Ascending aorta (tissue), 2 donors: ENCODE data around the gene SYT9. TPM values are rescaled to one million over a fixed set of nuclear protein-coding genes. Genes with fewer than 3 reads are reported as not detected.

Source experiments
- DNase-seq, 2 donors: peaks; one replicate each; pipeline ENCODE4 v3.0.0-alpha.2; 2019; ENCODE audit warnings: low spot score in 2 of 2
- H3K27ac ChIP-seq, 2 donors: fragments of 200-600 bp; sonication (generic); one replicate each; pipeline ENCODE4 v1.5.1; 2016 to 2017; ENCODE audit warnings: mild to moderate bottlenecking in 1 of 2
- H3K27me3 ChIP-seq: fragments of 200-600 bp; sonication (generic); one replicate; pipeline ENCODE4 v1.5.1; 2017
- H3K36me3 ChIP-seq, 2 donors: fragments of 200-600 bp; sonication (generic); one replicate each; pipeline ENCODE4 v1.5.1; 2016
- H3K4me1 ChIP-seq, 2 donors: fragments of 200-600 bp; sonication (generic); one replicate each; pipeline ENCODE4 v1.5.1; 2016 to 2017; ENCODE audit warnings: mild to moderate bottlenecking in 1 of 2
- H3K4me3 ChIP-seq, 2 donors: fragments of 200-600 bp; sonication (generic); one replicate each; pipeline ENCODE4 v1.5.1; 2016 to 2017; ENCODE audit warnings: mild to moderate bottlenecking in 1 of 2
- H3K9me3 ChIP-seq, 2 donors: fragments of 200-600 bp; sonication (generic); one replicate each; pipeline ENCODE4 v1.5.1; 2016
- intact Hi-C: fragments of 100-400 bp; cut with DNase I; formaldehyde crosslinking; loops from one replicate; pipeline ENCODE4 v1.15.1; 2023
- total RNA-seq: library from RNA; depleted of rRNA; stranded (reverse); fragments of >200 nt; gene quantifications from one replicate; pipeline ENCODE4 v1.1.0, GENCODE V29; 2016
- TF ChIP-seq, protein P1 (sequence below), 3 experiments: fragments of 200-600 bp in 2 of 3; fragments of 450-650 bp in 1 of 3; sonication (generic) in 2 of 3; IDR thresholded peaks; one replicate each; pipeline ENCODE4 v1.5.1; 2016 to 2019; ENCODE audit warnings: antibody characterized with exemption in 3 of 3, mild to moderate bottlenecking in 1 of 3, moderate library complexity in 1 of 3

Gene SYT9
- total RNA-seq, 1 donor from 2014 or later, result 3.1 TPM

DNA sequence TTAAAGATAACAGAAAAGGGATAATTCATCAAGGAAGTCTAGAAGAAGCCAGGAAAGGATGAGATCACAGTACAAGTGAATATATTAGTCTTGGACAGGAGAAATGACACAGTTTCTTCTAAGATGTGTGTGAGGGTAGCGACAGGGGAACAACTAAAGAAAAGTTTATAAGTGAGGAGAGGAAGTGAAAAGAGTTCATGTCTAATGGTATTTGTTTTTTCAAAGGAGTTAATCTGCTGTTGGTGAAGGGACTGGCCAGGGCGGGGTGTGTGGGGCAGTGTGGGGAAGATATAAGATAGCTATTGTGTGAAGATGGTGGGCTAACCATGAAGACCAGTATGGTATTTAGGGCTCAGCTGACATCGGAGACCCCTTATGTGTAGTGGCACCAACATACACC lies 254.5 kb downstream of the SYT9 start:
- DNase-seq, result no peak
- no peak overlapping the region for H3K4me3 ChIP-seq
- TF ChIP-seq, protein P1, sequence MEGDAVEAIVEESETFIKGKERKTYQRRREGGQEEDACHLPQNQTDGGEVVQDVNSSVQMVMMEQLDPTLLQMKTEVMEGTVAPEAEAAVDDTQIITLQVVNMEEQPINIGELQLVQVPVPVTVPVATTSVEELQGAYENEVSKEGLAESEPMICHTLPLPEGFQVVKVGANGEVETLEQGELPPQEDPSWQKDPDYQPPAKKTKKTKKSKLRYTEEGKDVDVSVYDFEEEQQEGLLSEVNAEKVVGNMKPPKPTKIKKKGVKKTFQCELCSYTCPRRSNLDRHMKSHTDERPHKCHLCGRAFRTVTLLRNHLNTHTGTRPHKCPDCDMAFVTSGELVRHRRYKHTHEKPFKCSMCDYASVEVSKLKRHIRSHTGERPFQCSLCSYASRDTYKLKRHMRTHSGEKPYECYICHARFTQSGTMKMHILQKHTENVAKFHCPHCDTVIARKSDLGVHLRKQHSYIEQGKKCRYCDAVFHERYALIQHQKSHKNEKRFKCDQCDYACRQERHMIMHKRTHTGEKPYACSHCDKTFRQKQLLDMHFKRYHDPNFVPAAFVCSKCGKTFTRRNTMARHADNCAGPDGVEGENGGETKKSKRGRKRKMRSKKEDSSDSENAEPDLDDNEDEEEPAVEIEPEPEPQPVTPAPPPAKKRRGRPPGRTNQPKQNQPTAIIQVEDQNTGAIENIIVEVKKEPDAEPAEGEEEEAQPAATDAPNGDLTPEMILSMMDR (IDR thresholded peaks at IDR 0.05), result no peak
- no peak overlapping the region for H3K27ac ChIP-seq
- intact Hi-C loops, result no loop called here
- no peaks in the 10 kb centered on the region for H3K9me3 ChIP-seq
- no peaks in the 10 kb centered on the region for H3K27me3 ChIP-seq
- H3K36me3 ChIP-seq, result no peaks in the 10 kb centered on the region
- H3K4me1 ChIP-seq, result peaks cover 3% of the 10 kb centered on the region in 2 donors

DNA sequence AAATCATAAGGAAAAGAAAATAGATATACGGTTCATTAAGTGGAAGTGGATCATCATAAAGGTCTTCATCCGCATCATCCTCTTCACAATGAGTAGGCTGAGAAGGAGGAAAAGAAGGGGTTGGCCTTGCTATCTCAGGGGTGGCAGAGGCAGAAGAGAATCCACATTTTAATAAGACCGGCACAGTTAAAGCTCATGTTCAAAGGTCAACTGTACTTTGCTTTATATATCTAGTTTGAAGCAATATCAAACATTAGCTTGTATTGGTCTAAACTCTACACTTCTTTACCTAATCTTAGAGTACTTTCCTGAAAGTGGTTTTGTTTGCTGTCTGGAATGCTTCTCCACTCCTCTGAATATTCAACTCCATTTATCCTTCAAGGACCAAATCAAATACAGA lies 256.4 kb downstream of the SYT9 start:
- intact Hi-C loops, result no loop called here
- TF ChIP-seq, protein P1 (IDR thresholded peaks at IDR 0.05), result no peak
- no peak overlapping the region for H3K4me3 ChIP-seq
- no peak overlapping the region for H3K27ac ChIP-seq
- H3K36me3 ChIP-seq, result no peaks in the 10 kb centered on the region
- H3K4me1 ChIP-seq, result peaks cover 5 to 20% of the 10 kb centered on the region in 2 donors
- no peak for DNase-seq
- no peaks in the 10 kb centered on the region for H3K27me3 ChIP-seq
- H3K9me3 ChIP-seq, result no peaks in the 10 kb centered on the region

DNA sequence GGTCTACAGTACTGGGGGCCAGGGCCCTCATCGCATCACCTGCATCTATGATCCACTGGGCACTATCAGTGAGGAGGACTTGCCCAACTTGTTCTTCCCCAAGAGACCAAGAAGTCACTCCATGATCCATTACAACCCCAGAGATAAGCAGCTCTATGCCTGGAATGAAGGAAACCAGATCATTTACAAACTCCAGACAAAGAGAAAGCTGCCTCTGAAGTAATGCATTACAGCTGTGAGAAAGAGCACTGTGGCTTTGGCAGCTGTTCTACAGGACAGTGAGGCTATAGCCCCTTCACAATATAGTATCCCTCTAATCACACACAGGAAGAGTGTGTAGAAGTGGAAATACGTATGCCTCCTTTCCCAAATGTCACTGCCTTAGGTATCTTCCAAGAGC lies 258.3 kb downstream of the SYT9 start:
- no peak for DNase-seq
- no peaks in the 10 kb centered on the region for H3K9me3 ChIP-seq
- intact Hi-C loops, result loop anchor here (5.0 to 10.0 kb wide), 4 partner anchors 162 to 1815 kb away; partner anchors contain the start of genes CNGA4, CYB5R2, EIF3F and FHIP1B
- H3K27me3 ChIP-seq, result no peaks in the 10 kb centered on the region
- no peak overlapping the region for H3K27ac ChIP-seq
- peaks cover 5 to 25% of the 10 kb centered on the region in 2 donors for H3K4me1 ChIP-seq
- TF ChIP-seq, protein P1 (IDR thresholded peaks at IDR 0.05), result no peak
- H3K4me3 ChIP-seq, result no peak overlapping the region
- H3K36me3 ChIP-seq, result no peaks in the 10 kb centered on the region

DNA sequence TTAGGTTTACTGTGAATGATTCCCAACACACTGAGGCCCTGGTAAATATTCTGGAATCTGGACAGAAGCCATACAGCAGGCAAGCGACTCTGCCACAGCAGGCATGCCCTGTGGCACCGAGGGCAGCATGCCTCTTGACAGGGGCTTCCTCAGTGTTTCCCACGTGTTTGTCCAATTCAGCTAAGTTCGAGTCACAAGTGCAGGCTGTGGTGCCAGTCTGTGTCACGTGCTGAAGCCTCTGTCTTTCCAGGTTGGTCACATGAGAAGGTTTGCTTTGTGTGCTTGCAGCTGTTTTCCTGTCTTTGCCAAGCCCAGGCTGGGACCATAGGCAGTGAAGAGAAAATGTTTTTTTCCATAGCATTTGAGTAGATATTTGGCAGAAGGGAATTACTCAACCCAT lies 259.7 kb downstream of the SYT9 start:
- no peaks in the 10 kb centered on the region for H3K27me3 ChIP-seq
- H3K4me3 ChIP-seq, result no peak overlapping the region
- peak; percentile 60 to 71 for DNase-seq
- no peaks in the 10 kb centered on the region for H3K9me3 ChIP-seq
- peaks cover 5 to 25% of the 10 kb centered on the region in 2 donors for H3K4me1 ChIP-seq
- intact Hi-C loops, result loop anchor here (5.0 to 10.0 kb wide), 4 partner anchors 161 to 1817 kb away; partner anchors contain the start of genes CNGA4, CYB5R2, EIF3F and FHIP1B
- TF ChIP-seq, protein P1 (IDR thresholded peaks at IDR 0.05), result no peak
- no peaks in the 10 kb centered on the region for H3K36me3 ChIP-seq
- H3K27ac ChIP-seq, result peak overlapping the region; percentile 90 to 94

DNA sequence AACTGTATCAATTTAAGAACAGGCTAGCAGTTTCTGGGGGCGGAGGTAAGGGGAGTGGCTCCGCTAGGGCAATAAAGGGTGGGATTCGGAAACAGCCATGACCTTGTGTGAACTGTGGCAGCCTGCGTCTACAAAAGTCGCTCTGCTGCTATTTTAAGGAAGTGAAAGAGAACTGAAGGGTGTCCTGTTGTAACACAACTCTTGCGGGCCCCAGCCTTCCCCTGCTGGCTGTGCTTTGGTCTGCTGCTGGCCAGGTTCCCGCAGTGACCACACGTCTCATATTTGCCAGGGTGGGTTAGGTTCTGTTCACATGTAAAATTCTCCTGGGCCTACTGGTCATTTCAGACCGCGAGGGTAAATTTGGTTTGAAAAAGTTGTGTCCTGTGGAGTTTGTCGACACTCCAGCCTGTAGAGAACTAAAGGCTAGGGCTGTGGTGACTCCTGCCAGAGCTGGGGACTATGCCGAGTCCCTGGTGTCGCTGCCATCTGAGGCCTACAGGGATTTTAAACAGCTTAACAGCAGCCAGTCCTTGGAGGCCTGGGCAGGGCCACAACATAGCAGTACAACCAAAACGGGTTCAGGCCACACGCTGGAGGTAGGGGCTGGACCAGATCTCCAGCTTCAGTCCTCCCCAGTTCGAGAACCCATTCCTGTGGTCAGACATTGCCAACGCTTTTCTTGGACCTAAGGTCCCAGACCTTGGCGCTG lies 261.0 kb downstream of the SYT9 start:
- Histone ChIP-seq H3K36me3 (no peaks in the 10 kb centered on the region), H3K4me3 (peak overlapping the region; percentile 71 to 85), H3K9me3 (no peaks in the 10 kb centered on the region), H3K4me1 (peaks cover 5 to 25% of the 10 kb centered on the region in 2 donors), H3K27me3 (no peaks in the 10 kb centered on the region), H3K27ac (peak overlapping the region; percentile 90 to 94)
- peak; percentile 70 to 93 for DNase-seq
- TF ChIP-seq, protein P1 (IDR thresholded peaks at IDR 0.05), result peak in 1 of 3 experiments; percentile 16
- intact Hi-C loops, result loop anchor here (1.0 to 10.0 kb wide), 5 partner anchors 65 to 1818 kb away; partner anchors contain the start of genes CNGA4, CYB5R2, EIF3F and FHIP1B
